ENCODE measurements around the gene TBXAS1. TPM values are rescaled to one million over a fixed set of nuclear protein-coding genes. Genes with fewer than 3 reads are reported as not detected.

Gene TBXAS1
- polyA plus RNA-seq, 3 donors = 25.6 to 26.7 (median 26.5) TPM

DNA sequence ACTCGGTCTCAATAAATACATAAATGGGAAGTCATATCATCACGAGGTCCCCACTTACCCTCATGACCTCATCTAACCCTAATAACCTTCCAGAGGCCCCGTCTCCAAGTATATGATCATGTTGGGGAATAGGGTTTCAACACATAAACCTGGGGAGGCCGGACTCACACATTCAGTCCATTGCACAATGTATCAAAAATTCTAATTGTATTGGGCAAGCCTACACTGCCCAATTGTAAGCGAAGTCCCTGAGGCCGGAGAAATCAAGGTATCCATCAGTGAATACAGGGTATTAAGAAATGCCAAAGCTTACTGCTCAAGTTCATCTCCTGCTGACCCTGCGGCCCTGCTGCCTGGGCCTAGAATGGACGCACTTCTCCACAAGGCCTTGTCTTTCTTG lies 164.1 kb downstream of the TBXAS1 start:
- no peak for DNase-seq (ENCODE audit: low read depth in 3 of 3, low spot score in 2 of 3)

DNA sequence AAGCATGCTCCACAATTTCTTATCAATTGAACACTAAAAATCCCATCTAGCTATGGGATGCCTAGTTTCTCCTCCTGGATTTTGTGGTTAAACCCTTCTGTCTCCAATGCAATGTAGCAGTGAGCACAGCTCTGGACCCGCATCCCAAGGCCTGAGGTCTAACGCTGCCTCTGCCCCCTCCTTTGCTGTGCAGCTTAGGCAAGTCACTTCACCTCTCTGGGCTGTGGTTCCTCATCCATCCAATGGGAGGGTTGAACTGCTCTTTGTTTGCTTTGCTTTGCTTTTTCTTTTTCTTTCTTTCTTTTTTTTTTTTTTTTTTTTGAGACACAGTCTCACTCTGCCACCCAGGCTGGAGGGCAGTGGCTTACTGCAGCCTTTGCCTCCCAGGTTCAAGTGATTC lies 164.5 kb downstream of the TBXAS1 start:
- no peak for DNase-seq (ENCODE audit: low read depth in 3 of 3, low spot score in 2 of 3)

DNA sequence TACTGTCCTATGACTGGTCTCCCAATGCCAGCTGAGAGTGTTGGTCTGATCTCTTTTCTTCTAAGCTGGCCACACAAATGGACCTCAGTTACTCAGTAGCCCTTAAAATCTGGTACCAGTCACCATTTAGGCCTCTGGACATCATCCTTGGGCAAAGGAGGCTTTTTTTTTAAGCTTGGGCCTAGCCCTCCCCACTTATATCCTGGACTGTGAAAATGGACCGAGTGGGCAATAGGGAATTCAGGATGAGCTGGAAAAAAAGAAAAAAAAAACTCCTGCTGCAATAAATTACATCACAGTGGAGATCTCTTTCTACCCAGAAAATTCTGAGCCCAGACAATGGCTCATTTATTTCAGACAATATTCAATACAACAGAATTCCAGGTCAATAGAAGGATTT lies 165.3 kb downstream of the TBXAS1 start:
- DNase-seq (ENCODE audit: low read depth in 3 of 3, low spot score in 2 of 3) = no peak

DNA sequence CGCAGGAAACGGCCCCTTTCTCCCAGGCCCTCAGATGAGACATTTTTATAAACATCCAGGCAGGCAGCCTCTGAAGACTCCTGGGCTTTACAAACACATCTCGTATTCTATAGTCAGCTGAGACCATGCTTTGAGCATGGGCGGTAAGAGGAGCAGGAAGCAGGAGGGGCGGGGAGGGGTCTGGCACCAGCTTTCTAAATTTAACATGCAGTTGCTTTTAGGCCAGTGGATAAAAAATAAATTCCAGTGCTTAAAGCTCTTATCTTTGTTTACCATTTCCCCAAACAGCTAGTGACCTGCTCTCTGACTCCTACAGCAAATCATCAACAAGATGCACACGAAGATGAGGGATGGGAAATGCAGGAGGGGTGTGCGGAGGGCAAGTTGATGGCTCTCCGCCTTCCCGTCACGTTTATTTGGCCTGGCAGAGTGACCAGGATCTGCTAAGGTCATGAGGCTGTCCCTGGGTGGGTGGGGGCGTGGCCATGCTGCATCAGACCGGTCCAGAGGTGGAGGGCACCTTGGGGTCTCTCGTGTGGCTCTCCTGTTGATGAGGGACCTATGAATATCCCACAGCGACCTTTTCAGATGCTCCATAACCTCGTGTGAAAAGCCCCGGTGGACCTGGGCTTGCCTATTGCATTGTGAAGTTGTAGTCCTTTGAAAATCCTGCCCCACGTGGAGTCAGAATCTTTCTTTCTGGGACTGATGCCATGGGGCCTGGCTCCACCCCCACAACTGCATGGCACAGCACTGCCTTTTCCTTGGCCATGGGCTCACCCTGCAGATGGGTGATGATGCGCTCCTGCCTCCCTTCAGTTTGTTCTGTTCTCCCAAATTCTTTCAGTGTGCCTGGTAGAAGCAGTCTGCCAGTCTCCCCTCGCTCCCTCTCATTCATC lies 166.2 kb downstream of the TBXAS1 start:
- DNase-seq (ENCODE audit: low read depth in 3 of 3, low spot score in 2 of 3) = no peak

GRCh38 chr7:139998572-139998971 lies 169.5 kb downstream of the TBXAS1 start:
- no peak for DNase-seq (ENCODE audit: low read depth in 3 of 3, low spot score in 2 of 3)

DNA sequence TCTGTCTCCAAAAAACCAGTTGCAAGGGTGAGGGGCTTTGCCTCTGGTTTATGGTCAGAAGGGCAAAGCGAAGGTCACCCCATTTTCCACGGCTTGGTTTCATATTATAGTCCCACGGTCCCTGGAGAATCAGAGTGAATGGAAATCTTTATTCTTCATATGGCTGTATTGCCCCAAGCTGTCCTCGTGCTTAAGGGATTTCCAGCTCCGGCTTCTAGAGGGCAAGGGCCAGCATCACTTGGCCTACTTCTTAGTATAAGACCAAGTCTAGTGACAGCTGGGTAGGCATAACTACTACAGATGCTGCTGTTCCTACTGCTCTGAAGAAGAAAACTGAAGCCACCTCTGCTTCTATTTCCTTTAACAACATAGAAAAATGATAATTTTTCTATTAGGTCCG lies 170.5 kb downstream of the TBXAS1 start:
- DNase-seq (ENCODE audit: low read depth in 3 of 3, low spot score in 2 of 3) = no peak

DNA sequence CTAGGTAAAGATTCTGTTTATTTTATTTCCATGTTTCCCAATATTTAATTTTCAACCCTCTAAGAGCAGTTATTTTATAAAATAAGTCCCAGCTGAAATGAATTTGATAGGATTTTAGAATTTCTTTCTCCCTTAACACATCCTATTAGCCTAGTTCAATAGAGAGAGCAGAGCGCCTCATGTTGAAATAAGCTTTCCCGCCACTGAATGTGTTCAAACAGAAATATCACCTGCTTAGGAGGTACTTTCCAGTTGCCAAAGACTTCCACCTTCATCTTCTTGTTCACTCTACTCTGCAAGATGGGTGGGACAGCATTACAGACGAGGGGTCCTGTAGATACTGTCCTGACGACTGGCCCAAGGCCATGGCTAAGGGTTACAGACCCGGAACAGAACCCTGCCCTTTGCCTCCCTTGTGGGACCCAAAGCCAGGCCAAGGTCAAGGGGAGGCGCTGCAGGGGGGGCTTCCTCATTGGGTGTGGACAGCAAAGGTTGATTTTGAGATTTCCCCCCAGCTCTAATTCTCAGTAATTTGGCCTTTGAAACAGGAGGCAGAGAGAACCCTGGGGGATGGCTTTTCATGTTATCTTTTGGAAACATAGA lies 171.7 kb downstream of the TBXAS1 start:
- DNase-seq (ENCODE audit: low read depth in 3 of 3, low spot score in 2 of 3) = no peak

GRCh38 chr7:140003913-140004382 lies 174.9 kb downstream of the TBXAS1 start:
- DNase-seq (ENCODE audit: low read depth in 3 of 3, low spot score in 2 of 3) = peak in 2 of 3 donors; percentile 30 to 37

- no peak for DNase-seq (ENCODE audit: low read depth in 3 of 3, low spot score in 2 of 3)
Measured at GRCh38 chr7:140004672-140005071, 175.6 kb downstream of the TBXAS1 start.

DNA sequence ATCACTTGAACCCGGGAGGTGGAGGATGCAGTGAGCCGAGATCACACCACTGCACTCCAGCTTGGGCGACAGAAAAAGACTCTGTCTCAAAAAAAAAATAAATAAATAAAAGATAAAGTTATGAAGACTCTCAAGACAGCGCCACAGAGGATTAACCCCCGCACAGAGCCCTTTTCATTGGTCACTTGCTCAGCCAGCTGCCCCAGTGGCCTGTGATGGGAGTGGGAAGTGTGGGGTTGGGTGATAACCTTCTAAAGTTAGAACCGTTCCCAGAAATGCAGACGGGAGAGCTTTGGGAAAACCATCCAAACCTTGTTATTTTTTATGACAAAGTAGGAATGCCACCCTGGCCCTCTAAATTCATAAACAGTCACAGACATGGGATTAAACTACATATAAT lies 176.3 kb downstream of the TBXAS1 start:
- DNase-seq (ENCODE audit: low read depth in 3 of 3, low spot score in 2 of 3) = no peak

GRCh38 chr7:140005754-140006503 lies 176.9 kb downstream of the TBXAS1 start:
- no peak for DNase-seq (ENCODE audit: low read depth in 3 of 3, low spot score in 2 of 3)

DNA sequence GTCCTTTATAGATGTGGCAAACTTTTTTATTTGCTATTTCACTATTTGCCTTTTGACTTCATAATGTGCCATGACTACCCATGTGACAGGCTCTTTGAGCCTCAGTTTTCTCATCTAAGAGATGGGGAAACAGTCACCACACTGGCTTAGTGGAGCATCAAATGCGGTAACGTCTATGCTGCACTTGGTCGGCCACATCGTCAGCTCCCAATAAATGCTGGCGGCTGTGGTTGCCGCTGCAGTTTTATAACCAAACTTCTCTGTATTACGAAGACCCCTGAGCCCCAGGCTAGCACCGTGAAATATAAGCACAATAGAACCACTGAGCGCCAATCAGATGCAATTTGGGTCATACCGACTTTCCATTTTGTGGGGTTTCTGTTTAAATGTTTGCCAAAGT lies 177.5 kb downstream of the TBXAS1 start:
- DNase-seq (ENCODE audit: low read depth in 3 of 3, low spot score in 2 of 3) = no peak

GRCh38 chr7:140007051-140007690 lies 178.1 kb downstream of the TBXAS1 start:
- no peak for DNase-seq (ENCODE audit: low read depth in 3 of 3, low spot score in 2 of 3)

DNA sequence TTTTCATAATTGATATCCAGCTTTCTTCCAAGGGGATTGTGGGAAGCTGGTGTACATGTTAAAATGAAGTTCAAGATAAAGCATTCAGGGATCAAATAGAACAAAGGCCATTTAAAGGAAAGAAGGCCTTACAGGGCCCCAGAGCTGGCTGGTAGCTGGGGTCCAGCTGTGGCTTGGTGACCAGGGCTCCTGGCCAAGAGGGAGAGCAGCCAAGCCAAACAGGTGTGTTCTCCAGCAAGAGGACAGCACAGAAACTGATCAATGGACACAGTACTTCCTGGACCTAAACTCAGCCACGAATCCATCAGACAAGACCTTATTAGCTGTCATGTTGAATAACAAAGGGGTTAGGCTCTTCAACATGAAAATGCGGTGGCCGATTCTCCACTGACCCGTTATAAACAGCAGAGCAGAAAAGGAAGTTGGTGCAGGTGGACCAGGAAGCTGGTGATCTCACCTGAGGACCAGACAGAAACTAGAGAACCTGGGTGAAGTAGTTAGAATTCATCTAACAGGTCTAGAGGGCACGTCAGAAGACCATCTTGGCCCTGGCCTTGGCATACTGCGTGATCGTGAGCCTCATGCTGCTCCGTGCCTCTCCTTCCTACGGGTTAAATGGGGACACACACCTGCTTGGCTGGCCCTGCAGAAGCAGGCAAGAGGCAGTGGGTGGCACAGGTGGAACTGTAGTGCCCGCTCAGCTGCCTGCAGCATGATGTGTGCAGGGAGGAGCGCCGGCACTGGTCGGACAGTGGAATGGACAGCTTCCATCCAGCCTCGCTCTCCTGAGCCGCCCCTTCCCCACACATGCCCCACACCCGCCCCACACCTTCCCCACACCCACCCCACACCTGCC lies 179.9 kb downstream of the TBXAS1 start:
- DNase-seq (ENCODE audit: low read depth in 3 of 3, low spot score in 2 of 3) = no peak

DNA sequence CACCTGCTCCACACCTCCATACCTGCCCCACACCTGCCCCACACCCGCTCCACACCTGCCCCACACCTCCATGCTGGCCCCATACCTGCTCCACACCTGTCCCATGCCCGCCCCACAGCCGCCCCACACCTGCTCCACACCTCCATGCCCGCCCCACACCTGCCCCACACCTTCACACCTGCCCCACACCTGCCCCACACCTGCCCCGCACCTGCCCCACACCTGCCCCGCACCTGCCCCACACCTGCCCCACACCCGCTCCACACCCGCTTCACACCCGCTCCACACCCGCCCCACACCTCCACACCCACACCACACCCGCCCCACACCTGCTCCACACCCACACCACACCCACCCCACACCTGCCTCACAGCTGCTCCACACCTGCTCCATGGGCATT lies 180.7 kb downstream of the TBXAS1 start:
- no peak for DNase-seq (ENCODE audit: low read depth in 3 of 3, low spot score in 2 of 3)

DNA sequence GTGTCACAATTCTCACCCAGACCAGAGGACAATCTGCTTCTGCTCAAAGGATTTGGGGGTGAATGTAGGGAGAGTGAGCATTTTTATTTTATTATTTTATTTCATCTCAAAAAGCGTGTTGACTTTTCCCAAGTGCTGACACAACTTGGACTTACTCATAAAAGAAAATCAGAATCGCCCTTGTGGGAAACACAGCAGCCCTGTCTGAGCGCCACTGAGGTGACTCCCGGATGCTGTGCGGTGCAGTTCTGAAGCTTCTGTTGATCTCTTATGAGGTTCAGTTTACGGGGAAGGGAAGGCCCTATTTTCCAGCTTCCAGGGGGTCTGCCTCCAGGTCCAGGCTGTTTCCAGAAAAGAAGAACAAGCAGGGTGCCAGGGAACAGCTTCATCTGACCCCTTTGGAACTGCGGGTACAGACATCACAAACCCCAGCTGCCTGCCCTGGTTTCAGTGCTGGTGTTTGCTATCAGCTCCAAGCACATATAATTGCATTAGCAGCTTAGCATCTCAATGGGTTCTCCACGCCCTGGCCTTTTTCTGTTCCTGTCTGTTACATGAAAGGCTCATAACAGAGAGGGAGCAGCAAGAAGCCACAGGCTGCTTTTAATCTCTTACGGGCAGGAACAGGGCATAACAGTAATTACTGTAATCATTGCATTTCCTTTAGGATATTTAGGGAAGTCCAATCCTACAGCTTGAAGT lies 181.3 kb downstream of the TBXAS1 start:
- no peak for DNase-seq (ENCODE audit: low read depth in 3 of 3, low spot score in 2 of 3)

DNA sequence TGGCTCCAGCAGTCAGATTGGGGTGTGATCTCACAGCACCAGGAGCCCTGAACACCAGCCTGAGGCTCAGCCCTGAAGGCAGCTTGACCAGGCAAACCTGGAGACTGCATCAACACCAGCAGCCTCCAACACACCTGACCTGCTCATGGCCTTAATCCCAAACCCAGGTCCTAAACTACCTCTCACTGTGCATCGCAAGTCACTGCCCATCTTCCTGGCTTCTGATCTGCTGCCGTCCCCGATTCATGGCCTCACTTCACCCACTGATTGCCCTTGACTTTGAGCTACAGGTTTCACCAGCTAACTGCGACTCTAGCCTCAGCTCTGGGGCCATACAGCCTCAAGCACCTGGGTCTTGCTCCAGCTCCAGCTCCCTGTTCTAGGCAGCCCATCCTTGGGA lies 184.6 kb downstream of the TBXAS1 start:
- no peak for DNase-seq (ENCODE audit: low read depth in 3 of 3, low spot score in 2 of 3)

DNA sequence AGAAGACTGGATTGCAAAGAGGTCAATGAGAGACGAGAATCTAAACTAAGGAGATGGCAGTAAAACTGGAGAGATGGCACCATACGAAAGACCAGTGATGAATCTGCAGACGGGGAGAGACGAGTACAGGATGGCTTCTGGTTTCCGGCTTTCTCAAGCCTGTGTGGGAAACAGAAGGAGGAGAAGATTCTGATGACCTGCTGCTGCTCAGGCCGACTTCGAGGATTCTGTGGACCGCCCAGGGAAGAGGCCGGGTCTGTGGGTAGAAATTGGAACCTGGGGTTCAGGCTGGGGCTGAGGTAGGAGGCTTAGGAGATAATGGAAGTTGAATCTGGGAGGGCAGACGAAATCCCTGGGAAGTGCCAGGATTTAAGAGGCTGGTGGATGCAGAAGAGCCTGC lies 185.1 kb downstream of the TBXAS1 start:
- DNase-seq (ENCODE audit: low read depth in 3 of 3, low spot score in 2 of 3) = no peak

DNA sequence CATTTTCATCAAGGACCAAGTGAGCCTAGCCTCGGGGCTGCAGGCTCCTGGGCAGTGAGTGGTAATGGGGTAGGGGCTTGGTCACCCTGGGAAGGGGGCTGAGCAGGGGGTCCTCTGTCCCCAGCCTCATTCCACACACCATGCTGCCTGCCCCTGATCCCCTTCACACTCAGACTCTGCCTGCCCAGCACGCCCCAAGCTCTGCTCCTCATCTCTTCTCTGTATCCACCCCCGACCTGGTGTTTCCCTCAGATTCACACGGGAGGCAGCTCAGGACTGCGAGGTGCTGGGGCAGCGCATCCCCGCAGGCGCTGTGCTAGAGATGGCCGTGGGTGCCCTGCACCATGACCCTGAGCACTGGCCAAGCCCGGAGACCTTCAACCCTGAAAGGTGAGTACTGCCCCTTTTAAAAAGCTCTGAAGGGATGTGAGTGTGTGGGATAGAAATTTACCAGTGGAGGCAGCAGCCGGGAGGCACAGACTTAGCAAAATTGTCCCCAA lies 186.5 kb downstream of the TBXAS1 start:
- no peak for DNase-seq (ENCODE audit: low read depth in 3 of 3, low spot score in 2 of 3)

Measured in right renal cortex interstitium (tissue), 3 donors.